ENCODE data around the gene CACNA1H.

DNA sequence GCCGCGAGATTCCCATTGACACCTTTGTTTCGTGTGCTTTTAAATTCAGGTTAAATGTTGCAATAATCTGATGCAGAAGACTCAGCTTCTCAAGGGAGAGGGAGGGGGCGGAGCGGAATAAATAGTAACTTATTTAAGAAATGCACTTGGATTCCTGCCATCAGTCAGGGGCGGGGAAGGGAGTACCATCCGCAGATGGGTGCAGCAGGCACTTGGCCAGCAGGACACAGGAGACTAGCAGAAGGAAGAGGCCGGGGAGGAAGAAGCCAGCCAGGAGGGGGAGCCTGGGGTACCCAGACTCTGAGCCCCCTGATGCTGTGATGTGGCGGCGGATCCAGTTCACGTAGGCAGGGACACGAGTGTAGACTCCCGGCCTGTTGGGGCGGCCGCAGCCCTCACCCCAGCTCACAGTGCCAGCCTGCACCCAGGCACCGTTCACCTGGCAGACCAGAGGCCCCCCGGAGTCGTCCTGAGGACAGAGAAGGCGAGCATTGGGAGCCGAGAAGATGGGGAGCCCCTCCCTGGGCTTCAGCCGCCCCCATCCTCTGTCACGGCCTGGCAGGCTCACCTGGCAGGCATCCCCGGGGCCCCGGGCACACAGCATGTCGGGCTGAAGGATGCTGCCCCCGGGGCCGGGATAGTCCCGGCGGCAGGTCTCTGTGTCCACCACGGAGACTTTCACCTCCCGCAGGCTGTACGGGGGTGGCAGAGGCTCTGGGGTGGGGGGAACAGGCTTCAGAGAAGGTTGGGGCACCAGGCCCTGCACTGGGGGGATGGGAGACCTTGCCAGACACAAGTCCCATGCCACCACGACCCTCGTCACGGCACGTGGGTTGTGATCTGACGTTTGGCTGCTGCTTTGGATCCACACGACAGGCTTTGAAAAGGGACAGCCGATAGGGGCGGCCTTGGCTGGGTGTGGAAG lies 69.0 kb downstream of the CACNA1H start:
- TF ChIP-seq CTCF (IDR thresholded peaks at IDR 0.05) = no peak
- no peak for TF ChIP-seq POLR2A (IDR thresholded peaks at IDR 0.05)

All from right lobe of liver (tissue), 4 donors.